Dendritic cell treated with granulocyte-macrophage colony-stimulating factor and Interleukin-4, amounts not matched to agents 40 ng/mL and 50 ng/mL, for 4 days (primary cell): ENCODE results near the gene RAD1.

Experiments used
- H3K27ac Mint-ChIP-seq: one replicate; pipeline ENCODE4 v1.8.0; 2022; ENCODE audit warnings: mild to moderate bottlenecking, mixed read lengths
- H3K27me3 Mint-ChIP-seq: one replicate; pipeline ENCODE4 v1.8.0; 2022; ENCODE audit warnings: mild to moderate bottlenecking, mixed read lengths
- H3K36me3 Mint-ChIP-seq: one replicate; pipeline ENCODE4 v1.8.0; 2022; ENCODE audit warnings: low read depth, mixed read lengths
- H3K4me1 Mint-ChIP-seq: one replicate; pipeline ENCODE4 v1.8.0; 2022; ENCODE audit warnings: low read depth, mixed read lengths
- H3K4me3 Mint-ChIP-seq: one replicate; pipeline ENCODE4 v1.8.0; 2022; ENCODE audit warnings: mild to moderate bottlenecking, moderate library complexity, mixed read lengths
- H3K9me3 Mint-ChIP-seq: one replicate; pipeline ENCODE4 v1.8.0; 2022; ENCODE audit warnings: mixed read lengths
- intact Hi-C: fragments of 100-400 bp; cut with micrococcal nuclease; formaldehyde crosslinking; loops from one replicate; pipeline ENCODE4 v1.15.0; 2022

Gene RAD1

DNA sequence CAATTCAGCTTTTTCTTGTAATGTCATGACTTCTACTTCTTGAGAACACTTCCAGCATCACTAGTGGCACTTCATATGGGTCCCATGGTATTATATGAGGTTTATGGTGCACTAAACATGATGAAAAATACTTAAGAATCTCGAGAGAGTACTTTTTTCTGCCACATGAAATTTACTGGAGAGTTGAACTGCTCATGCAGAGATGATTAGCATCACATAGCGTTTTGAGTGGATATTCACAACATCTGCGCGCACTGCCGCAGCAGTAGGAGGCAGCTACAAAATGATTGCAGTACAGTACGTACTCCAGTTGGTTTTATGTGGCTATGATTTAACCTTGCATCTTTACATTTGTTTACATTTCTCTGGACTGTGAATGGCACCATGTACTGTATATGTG lies 14.7 kb downstream of the RAD1 start:
- Mint-ChIP-seq H3K36me3 (peaks cover 14% of the 10 kb centered on the region), H3K27ac (no peak overlapping the region), H3K4me1 (no peaks in the 10 kb centered on the region), H3K4me3 (no peak overlapping the region), H3K27me3 (no peaks in the 10 kb centered on the region), H3K9me3 (no peaks in the 10 kb centered on the region)
- intact Hi-C loops: no loop called here

DNA sequence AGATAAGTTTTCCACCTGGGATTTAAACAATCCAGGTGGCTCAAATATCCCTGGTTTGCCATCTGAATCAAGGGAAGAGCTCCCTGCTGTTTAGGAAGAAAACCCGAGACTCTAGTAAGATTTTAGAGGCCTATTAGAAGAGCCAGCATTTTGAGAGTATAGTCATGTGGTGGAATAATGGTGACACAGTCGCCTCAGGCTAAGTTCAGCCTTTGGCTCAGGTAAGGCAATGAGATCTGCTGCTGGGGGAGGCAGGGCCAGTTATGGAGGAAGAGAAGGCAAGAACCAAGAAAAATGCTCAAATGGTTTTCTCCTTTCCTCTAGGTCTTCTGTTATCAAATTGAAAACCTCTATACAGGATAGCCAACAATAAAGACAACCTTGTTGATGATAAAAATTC lies 16.2 kb downstream of the RAD1 start:
- intact Hi-C loops: loop anchor here (5.0 to 10.0 kb wide), 2 partner anchors 244 to 427 kb away; partner anchors contain the start of gene RAI14
- no peaks in the 10 kb centered on the region for H3K9me3 Mint-ChIP-seq

DNA sequence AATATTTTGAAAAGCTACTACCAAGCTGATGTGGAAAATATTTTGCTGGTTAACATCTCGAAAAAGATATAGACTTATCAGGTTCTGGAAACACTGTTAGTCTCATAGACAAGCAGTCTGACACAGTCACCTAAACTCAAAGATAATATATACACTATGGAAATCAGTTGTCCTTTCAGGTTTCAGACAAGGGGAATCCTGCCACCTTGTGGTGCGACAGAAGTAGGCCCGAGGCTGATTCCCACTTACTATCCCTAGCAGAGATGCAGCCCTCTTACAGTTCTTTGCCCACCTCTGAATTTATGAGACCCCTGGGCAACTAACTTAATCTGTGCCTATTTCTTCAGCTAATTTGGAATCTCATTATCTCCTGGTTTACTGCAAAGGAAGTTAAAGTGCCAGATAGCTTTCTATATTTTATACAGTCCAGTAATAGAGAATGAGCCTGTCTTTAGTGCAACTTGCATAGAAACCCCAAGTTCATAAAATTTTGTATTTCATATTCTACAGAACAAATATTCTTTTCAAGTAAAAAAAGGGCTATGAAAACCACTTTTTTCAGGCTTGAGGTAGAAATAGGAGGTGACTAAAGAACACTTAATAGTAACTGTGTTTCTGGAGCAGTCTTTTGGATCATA lies 16.9 kb downstream of the RAD1 start:
- Mint-ChIP-seq H3K4me3 (no peak overlapping the region), H3K36me3 (peaks cover 12% of the 10 kb centered on the region), H3K27me3 (no peaks in the 10 kb centered on the region), H3K9me3 (no peaks in the 10 kb centered on the region), H3K27ac (no peak overlapping the region), H3K4me1 (peaks cover 6% of the 10 kb centered on the region)
- intact Hi-C loops: loop anchor here (1.0 to 10.0 kb wide), 4 partner anchors 244 to 426 kb away; partner anchors contain the start of gene RAI14

More for the DNA sequence above, 16.2 kb downstream of the RAD1 start:
- H3K36me3 Mint-ChIP-seq: peaks cover 14% of the 10 kb centered on the region
- H3K27ac Mint-ChIP-seq: no peak overlapping the region
- no peaks in the 10 kb centered on the region for H3K27me3 Mint-ChIP-seq
- H3K4me1 Mint-ChIP-seq: no peaks in the 10 kb centered on the region
- H3K4me3 Mint-ChIP-seq: no peak overlapping the region

DNA sequence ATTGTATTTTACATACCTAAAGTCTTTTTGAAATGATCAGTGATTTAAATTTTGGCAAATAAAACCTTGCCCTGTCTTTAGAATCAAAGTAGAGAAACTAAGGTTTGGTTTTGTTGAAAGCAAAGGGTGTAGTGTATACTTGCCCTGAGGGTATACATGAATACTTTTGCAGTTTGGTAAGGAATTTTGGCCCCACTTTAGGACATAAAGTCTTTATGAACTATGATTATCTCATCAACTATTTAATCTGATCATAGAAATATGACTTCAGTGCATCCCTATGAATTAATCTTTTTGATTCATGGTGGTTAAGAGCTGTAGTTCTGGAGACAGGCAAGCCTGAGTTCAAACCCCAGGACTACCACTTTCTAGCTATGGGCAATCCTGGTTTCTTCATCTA lies 17.7 kb downstream of the RAD1 start:
- no peak overlapping the region for H3K27ac Mint-ChIP-seq
- peaks cover 7% of the 10 kb centered on the region for H3K36me3 Mint-ChIP-seq
- H3K9me3 Mint-ChIP-seq: no peaks in the 10 kb centered on the region
- no peaks in the 10 kb centered on the region for H3K27me3 Mint-ChIP-seq
- intact Hi-C loops: loop anchor here (1.0 to 10.0 kb wide), 4 partner anchors 243 to 425 kb away; partner anchors contain the start of gene RAI14
- H3K4me1 Mint-ChIP-seq: peaks cover 7% of the 10 kb centered on the region
- H3K4me3 Mint-ChIP-seq: no peak overlapping the region

DNA sequence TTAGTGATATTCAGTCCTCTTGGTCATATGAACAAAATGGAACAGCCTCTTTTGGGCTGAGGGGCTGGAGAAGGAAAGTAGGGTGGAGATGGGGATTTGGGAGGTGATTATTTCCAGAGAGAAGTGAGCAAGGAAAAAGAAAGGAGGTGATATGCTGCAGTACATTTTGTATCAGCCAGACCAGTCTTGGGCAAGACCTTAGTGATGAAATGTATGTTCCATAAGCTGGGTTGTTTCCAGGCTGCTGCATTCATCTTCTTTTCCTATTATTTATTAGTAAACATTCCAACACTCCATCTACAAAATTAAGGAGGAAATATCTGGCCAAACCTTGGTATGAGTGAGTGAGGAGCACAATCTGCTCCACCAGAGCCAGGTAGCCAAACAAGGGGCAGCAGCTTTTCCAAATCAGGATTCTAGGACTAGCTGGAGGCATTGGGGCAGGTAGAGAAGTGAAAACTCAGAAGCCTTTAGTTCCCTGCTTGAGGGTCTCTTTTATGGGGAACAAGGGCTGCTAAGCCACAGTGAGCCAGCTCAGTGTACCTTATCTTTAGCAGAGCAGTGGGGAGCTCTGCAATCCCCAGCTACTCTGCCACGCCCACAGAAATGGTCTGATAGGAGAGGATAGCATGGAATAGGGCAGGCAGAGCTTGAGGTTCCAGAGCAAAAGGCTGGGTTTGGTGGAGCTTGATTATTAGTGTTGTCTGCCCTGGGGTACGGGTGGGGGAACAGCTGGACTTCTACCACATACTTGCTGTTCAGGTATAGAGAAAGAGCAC lies 19.5 kb downstream of the RAD1 start:
- no peaks in the 10 kb centered on the region for H3K9me3 Mint-ChIP-seq
- H3K27ac Mint-ChIP-seq: peak overlapping the region; percentile 31
- no peak overlapping the region for H3K4me3 Mint-ChIP-seq
- intact Hi-C loops: loop anchor here (5.0 to 10.0 kb wide), 2 partner anchors 241 to 424 kb away; partner anchors contain the start of gene RAI14
- no peaks in the 10 kb centered on the region for H3K27me3 Mint-ChIP-seq
- H3K4me1 Mint-ChIP-seq: peaks cover 7% of the 10 kb centered on the region
- no peaks in the 10 kb centered on the region for H3K36me3 Mint-ChIP-seq

DNA sequence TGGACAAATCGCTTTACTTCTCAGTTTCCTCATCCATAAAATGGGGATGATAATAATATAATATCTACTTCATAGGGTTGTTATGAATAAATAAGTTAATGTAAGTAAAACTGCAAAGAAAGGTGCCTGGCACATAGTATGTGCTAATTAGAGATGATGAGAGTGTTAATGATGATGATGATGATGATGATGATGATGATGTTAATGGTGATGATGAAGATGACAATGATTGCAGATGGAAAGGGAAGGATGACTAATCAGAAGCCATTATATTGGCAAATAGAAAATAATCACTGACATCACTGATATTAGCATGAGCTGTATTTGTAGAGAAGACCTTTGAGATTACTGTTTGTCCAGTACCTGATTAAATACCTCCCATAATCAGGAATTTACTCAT lies 20.6 kb downstream of the RAD1 start:
- H3K4me3 Mint-ChIP-seq: no peak overlapping the region
- no peaks in the 10 kb centered on the region for H3K27me3 Mint-ChIP-seq
- H3K36me3 Mint-ChIP-seq: no peaks in the 10 kb centered on the region
- no peaks in the 10 kb centered on the region for H3K9me3 Mint-ChIP-seq
- H3K4me1 Mint-ChIP-seq: peaks cover 7% of the 10 kb centered on the region
- intact Hi-C loops: loop anchor here (5.0 to 10.0 kb wide), 2 partner anchors 240 to 422 kb away; partner anchors contain the start of gene RAI14
- no peak overlapping the region for H3K27ac Mint-ChIP-seq

DNA sequence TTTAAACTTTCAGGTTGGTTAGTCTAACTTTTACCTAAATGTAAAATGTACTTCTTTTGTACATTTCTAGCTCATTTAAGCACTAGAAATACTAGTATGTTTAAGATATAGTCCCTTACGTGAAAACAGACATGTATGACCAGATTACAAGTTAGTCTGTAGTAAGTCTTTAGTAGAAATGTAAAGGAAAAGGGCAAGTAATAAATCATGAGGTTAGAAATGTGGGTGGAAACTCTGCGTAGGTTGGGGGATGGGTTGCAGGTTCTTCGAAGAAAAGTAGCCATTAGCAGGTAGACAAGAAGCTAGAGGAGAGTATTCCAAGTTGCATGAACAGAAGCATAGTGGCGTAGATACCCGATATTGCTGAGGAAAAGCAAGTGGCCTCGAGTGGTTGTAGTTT lies 22.9 kb downstream of the RAD1 start:
- no peaks in the 10 kb centered on the region for H3K36me3 Mint-ChIP-seq
- H3K27ac Mint-ChIP-seq: no peak overlapping the region
- H3K27me3 Mint-ChIP-seq: no peaks in the 10 kb centered on the region
- H3K4me1 Mint-ChIP-seq: peaks cover 7% of the 10 kb centered on the region
- H3K4me3 Mint-ChIP-seq: no peak overlapping the region
- no peaks in the 10 kb centered on the region for H3K9me3 Mint-ChIP-seq
- intact Hi-C loops: loop anchor here (10.0 kb wide), 1 partner anchor 238 kb away; the partner anchor contains the start of gene RAI14

DNA sequence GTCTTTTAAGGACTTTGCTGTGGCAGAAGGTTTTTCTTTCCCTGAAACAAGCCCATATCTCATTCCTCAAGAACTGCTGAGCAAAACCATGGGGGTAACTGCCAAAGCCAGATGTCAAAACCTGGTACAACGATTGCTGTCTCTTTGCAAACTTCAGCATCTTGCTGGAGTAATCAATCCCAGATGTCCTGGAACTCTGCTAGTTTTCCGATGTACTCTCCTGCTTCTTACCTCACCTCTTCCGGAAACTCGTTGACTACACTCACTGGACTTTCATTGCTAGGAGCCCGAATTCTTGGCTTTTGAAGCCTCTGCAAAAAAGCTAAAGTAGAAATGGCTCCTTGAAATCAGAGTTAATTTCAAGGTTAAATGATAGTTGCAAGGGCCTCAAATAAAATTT lies 23.3 kb downstream of the RAD1 start:
- Mint-ChIP-seq H3K27ac (no peak overlapping the region), H3K4me1 (peaks cover 7% of the 10 kb centered on the region), H3K27me3 (no peaks in the 10 kb centered on the region), H3K4me3 (no peak overlapping the region), H3K36me3 (no peaks in the 10 kb centered on the region), H3K9me3 (no peaks in the 10 kb centered on the region)
- intact Hi-C loops: loop anchor here (10.0 kb wide), 1 partner anchor 237 kb away; the partner anchor contains the start of gene RAI14

DNA sequence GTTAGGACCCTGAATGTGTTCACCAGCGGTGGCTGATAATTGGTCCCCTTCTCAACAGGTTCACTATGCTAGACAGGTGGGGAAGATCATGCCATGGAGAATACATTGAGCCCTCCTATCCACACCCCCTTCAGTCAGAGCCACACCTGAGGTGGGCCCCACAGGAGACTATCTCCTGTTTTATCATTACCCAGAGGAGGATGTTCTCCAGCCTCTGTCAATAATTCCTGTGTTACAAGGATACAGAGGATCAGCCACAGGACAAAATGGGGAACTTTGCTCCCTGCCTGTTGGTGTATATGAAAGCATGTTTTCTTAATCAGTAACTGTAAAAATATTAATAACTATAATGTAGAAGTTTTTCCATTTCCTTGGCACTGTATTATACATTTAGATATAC lies 25.9 kb downstream of the RAD1 start:
- Mint-ChIP-seq H3K27ac (no peak overlapping the region), H3K36me3 (no peaks in the 10 kb centered on the region), H3K4me1 (peaks cover 7% of the 10 kb centered on the region), H3K4me3 (no peak overlapping the region), H3K27me3 (peaks cover under 1% of the 10 kb centered on the region), H3K9me3 (no peaks in the 10 kb centered on the region)
- intact Hi-C loops: no loop called here

DNA sequence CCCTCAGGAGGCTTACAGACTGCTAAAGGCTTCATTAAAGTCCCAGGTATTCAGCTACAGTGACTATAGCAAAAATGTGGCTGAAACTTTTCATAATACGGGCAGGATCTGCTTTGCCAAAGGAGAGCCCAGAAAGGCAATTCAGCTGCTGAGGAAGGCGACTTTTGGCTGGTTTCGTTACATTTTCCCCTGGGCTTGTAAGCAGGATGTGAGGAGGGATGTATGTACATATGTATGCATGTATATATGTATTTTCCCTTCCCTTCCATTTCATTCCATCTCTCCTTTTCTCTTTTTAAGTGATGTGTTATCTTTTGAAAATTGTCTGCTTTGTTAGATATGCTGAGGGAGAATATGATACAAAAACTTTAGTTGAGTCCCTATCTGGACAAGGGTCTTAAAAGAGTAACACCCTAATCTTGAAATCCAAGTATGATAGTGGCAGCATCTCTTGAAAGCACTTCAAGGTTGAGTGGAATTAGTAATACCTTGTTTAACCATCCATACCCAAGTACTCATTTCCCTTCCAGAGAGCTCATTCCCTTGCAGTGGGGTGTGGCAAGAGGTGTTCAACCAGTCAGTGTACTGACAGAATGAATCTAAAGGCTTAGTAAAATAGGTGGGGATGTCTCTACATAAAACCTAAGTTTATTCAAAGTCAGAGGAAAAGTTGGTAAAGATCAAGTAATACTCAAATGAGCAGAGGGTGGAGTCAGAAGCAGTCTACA lies 28.7 kb downstream of the RAD1 start:
- peaks cover 1% of the 10 kb centered on the region for H3K27me3 Mint-ChIP-seq
- no peaks in the 10 kb centered on the region for H3K36me3 Mint-ChIP-seq
- H3K27ac Mint-ChIP-seq: no peak overlapping the region

DNA sequence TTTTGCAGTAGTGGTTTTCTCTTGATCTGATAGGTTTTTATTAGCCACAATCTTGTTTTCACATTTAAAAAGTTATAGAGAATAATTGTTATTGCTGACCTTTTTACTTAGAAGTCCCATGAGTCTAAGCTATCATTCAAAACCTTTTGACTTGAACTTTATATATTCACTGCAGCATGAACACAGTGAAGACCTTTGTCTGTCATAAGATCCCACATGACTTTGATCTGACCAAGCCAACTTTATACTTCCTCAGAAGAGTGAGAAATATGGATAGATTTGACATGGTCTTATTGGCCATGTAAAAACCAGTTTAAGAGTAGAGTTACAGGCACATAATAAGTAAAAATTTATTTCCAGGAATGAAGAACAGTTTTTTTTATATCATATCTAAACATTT lies 34.1 kb downstream of the RAD1 start:
- H3K36me3 Mint-ChIP-seq: no peaks in the 10 kb centered on the region
- no peak overlapping the region for H3K4me3 Mint-ChIP-seq
- H3K9me3 Mint-ChIP-seq: peaks cover 3% of the 10 kb centered on the region
- intact Hi-C loops: no loop called here
- peaks cover 1% of the 10 kb centered on the region for H3K27me3 Mint-ChIP-seq
- no peaks in the 10 kb centered on the region for H3K4me1 Mint-ChIP-seq
- H3K27ac Mint-ChIP-seq: no peak overlapping the region

More for the DNA sequence above, 28.7 kb downstream of the RAD1 start:
- intact Hi-C loops: no loop called here
- H3K9me3 Mint-ChIP-seq: no peaks in the 10 kb centered on the region
- no peak overlapping the region for H3K4me3 Mint-ChIP-seq
- no peaks in the 10 kb centered on the region for H3K4me1 Mint-ChIP-seq

DNA sequence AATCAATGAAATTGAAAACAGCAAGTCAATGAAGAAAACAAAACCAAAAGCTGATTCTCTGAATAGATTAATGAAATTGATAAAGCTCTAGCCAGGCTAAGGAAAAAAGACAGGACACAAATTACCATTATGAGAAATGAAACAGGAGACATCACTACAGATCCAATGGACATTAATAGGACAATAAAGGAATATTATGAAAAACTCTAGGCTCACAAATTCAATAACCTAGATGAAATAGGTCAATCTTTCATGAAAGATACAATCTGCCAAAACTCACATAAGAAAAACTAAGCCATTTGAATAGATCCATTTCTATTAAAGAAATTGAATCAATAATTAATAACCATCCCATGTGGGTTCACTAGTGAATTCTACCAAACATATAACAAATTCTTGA lies 39.0 kb downstream of the RAD1 start:
- intact Hi-C loops: no loop called here
- Mint-ChIP-seq H3K4me1 (no peaks in the 10 kb centered on the region), H3K27ac (no peak overlapping the region), H3K27me3 (no peaks in the 10 kb centered on the region), H3K9me3 (peaks cover 9% of the 10 kb centered on the region), H3K36me3 (no peaks in the 10 kb centered on the region), H3K4me3 (no peak overlapping the region)

DNA sequence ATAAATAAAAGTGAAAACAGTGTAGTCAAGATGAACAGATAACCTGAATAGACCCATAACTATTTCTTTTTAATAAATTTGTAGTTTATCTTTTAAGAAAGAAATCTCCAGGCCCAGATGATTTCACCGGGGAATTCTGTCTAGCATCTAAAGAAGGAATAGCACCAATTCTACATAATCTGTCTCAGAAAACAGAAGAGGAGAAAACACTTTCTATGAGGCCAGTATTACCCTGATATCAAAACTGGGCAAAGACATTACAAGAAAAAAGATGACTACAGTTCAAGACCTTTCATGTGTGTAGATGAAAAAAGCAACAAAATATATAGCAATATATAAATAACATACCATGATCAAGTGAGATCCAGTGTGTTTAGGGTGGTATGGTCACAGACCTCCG lies 44.9 kb downstream of the RAD1 start:
- Mint-ChIP-seq H3K9me3 (no peaks in the 10 kb centered on the region), H3K27ac (no peak overlapping the region), H3K27me3 (no peaks in the 10 kb centered on the region), H3K4me1 (peaks cover 7% of the 10 kb centered on the region), H3K4me3 (no peak overlapping the region), H3K36me3 (no peaks in the 10 kb centered on the region)
- intact Hi-C loops: no loop called here

DNA sequence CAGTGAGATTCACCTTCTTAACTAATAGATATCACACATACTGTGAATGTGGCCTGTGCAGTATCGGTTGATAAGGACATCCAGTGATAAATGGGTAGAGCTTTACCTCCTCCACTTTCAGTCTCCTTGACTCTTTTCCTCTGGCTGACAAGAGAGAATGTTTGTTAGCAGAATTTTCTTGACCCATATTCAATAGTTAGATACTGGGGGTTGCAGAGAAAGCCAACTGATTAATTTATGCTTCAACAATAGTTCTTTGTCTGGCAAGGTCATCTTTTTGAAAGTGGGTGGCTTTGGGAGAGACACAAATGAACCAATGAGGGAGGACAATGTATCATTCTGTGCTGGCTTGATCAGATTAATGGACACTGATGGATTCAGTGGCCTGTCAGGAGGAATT lies 46.0 kb downstream of the RAD1 start:
- H3K4me1 Mint-ChIP-seq: peaks cover 11% of the 10 kb centered on the region
- no peaks in the 10 kb centered on the region for H3K9me3 Mint-ChIP-seq

More for the DNA sequence above, 46.0 kb downstream of the RAD1 start:
- intact Hi-C loops: no loop called here
- no peak overlapping the region for H3K4me3 Mint-ChIP-seq
- no peaks in the 10 kb centered on the region for H3K36me3 Mint-ChIP-seq
- H3K27me3 Mint-ChIP-seq: no peaks in the 10 kb centered on the region
- H3K27ac Mint-ChIP-seq: no peak overlapping the region
